Measurements from ENCODE around the gene TBC1D32.
"Not testable (repeated sequence)": the region's sequence is repeated elsewhere in the genome, so short reads cannot be mapped to it uniquely, and the experiment has no call there.

TBC1D32 gene

DNA sequence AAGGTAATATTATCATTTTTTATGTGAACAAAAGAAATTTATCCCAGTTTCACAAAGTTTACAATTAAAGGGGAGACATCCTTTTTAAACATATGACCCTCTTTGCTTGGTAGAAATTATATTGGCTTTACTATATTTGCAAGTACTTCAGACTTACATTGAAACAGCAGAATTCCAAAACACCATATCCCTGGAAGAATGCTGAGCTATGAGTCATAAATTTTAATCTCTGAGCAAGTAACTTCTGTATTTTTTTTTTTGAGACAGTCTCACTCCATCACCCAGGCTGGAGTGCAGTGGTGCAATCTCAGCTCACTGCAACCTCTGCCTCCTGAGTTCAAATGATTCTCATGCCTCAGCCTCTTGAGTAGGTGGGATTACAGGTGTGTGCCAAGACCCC, 240.4 kb downstream of the TBC1D32 start:
- DNase-seq: no peak

DNA sequence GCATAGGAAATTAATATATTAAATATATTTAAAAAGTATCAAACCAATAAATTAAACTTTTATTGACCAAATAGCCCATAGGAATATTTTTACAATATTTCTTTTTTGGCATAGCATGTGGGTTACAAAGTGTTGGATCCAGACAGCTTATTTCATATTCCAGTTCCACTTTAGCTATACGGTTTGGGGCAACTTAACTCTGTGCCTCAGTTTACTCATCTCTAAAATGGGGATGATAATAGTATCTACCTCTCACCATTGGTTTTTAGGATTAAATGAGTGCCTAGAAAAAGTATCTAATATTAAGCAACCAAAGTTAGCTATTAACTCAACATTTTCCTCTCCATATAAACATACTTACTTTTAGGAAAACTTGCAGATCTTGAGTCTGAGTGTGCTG, 243.8 kb downstream of the TBC1D32 start:
- no peak for DNase-seq

DNA sequence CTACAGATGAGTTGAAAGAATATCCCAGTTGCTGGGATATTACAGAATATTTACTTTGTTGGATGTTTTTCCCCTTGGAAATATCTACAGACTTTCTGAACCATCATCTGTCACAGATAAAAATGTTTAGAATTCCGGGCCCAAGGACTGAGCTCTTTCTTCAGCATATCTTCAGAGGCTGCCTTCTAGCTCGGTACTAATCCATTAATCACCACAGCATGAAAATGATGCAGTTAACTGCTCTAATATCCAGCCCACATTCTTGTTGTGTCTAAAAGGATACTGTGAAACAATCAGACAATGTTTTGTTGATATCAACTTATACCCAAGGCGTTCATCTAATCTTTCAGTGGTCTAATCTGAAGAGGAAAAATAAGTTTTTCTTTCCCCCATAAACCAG, 247.4 kb downstream of the TBC1D32 start:
- DNase-seq: no peak

DNA sequence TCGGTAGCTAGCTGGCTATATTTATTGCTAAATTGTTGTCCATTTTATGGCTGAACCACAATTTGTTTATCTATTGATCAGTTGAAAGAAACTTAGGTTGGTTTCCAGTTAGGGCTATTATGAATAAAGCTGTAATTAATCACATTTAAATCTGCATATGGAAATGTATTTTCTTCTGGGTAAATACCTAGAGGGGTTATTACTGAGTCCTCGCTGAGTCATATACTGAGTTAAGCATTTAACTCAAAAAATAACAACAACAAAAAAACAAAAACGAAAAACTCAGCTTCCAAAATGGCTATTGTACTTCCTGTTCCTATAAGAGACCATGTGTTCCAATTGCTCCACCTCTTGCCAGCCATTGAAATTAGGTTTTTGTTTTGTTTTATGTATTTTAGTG, 258.2 kb downstream of the TBC1D32 start:
- no peak for DNase-seq

DNA sequence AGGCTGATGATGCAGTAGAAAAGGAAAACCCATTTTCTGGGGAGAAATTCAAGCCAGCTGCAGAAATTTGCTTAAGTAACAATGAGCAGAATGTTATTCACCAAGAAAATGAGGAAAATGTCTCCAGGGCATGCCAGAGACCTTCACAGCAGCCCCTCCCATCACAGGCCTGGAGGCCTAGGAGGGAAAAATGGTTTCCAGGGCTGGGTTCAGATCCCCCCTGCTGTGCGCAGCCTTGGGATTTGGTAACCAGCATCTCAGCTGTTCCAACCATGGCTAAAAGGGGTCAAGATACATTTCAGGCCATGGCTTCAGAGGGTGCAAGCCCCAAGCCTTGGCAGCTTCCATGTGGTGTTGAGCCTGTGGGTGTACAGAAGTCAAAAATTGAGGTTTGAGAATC, 265.5 kb downstream of the TBC1D32 start:
- DNase-seq: not testable (repeated sequence)

DNA sequence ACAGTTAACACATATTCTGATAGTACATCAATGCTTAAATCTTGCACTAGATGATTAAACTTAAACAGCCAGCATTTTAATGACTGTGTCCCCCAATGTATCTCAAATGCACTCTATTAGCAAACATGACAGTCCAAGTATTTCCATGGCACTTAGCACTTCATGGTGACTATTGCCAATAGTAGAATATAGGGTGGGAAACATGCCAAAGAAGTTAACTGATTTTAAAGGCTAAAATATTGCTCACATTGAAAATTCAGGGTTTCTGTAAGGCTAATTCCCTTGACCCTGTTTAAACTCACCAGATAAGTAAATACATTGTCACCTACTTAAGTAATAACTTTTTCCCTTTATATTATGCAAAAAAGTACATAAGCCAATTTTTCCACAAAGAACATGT, 266.9 kb downstream of the TBC1D32 start:
- no peak for DNase-seq

DNA sequence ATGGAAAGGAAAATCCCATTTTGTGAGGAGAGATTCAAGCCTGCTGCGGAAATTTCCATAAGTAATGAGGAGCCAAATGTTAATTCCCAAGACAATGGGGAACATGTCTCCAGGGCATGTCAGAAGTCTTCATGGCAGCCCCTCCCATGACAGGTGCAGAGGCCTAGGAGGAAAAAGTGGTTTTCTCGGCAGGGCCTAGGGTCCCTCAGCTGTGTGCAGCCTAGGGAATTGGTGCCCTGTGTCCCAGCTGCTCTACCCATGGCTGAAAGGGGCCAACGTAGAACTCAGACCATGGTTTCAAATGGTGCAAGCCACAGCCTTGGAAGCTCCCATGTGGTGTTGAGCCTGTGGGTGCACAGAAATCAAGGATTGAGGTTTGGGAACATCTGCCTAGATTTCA, 269.9 kb downstream of the TBC1D32 start:
- no peak for DNase-seq

DNA sequence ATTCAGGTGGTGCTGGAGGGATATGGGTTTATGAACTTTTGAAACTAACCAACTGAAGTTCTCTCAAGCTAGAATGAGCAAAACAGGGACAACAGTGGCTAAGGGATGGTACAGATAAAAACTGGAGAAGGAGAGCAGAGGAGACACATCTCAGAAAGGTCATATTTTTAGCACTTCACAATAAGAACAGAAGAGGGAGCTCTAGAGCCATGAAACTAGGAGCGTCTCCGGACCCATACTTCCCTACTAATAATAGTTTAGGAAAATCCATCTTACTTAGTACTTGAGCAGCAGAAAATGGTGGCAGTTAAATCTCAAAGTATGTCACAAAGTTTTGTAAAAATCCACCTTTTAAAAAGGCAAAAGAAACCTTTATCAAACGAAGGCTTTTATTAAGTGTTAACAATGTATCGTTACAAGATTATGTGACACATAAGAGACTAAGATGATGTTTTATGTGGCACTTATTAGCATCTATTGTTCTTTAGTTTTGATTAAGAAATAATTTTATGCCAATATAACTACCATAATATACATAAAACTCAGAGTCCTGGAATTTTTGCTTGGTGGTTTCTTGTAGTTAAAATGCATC, 278.6 kb downstream of the TBC1D32 start:
- DNase-seq: no peak

DNA sequence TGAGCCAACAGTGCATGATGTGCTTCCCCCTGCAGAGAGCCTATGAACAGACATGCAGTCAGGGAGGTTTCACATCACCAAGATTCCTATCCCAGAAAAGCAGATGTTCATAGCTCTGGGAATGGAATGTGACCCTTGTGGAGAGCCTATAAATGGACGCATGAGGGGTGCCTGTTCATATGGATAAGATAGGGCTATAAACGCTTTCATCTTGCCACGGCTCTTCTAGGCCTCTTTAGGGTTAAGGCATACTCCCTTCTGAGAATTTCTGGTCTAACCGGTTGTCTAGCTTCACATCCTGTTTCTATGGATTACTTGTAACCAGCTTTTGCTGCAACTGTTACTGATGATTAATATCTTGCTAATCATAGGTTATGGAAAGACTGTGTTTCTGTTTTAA, 285.7 kb downstream of the TBC1D32 start:
- DNase-seq: not testable (repeated sequence)

DNA sequence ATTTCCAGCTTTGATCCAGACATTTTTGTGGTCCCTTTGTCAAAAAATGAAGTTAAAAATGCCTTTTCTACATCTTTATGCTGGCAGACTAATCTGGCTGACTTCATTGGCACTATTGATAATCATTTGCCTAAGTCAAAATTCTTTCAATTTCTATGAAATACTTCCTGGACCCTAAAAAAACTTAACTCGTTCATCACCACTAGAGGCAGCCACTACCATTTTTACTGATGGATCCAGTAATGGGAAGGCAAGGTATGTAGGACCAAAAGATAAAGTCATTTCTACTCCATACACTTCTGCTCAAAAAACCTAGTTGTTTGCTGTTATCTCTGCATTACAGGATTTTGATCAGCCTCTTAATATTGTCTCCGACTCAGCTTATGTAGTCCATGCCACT, 289.4 kb downstream of the TBC1D32 start:
- DNase-seq: not testable (repeated sequence)

DNA sequence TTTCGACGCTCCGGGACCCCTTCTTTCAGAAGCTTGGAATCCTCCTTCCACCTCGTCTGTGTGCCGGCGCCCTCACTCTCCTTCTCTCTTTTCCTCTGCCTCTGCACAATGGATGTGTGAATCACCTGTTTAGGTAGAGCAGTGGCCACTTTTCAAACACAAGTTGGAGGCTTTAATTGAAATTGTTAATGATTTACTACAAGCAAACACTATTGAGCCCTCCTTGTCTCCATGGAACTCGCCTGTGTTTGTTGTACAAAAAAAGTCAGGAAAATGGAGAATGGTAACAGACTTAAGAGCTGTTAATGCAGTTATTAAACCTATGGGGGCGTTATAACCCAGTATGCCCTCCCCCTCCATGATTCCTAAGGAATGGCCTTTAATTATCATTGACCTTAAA, 290.6 kb downstream of the TBC1D32 start:
- not testable (repeated sequence) for DNase-seq

DNA sequence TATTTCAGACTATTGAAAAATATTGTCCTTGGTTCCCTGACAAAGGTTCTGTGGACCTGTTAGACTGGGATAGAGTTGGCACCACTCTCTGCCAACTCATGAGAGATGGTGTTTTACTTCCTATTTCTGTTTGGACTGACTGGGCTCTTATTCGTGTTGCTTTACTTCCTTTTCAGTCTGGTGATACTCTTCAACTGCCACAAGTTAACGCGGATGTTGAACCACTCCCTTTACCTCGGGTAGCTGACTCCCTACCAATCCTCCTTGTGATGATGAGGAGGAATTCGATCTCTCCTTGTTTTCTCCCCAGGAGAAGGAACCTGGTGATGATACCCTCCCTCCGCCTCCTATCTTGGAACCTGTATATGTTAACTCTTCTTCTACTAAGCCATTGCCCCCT, 291.1 kb downstream of the TBC1D32 start:
- DNase-seq: not testable (repeated sequence)

DNA sequence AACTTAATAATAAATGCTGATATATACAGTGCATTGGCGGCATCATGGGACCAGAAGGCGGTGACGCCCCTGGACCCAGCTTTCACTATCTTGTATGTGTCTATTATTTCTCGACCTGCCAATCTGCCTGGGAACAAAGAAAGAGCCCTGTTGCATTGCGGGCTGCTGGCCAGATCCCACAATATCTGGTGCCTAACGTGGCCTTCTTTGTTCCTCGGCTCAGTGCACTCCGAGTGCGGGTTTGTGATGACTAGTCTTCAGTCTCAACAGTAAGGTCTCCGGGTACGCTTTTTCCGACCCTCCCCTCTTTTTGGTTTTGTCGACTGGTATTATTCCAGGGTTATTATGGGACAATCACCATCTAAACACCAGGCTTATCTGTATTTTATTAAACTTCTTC, 291.5 kb downstream of the TBC1D32 start:
- DNase-seq: no peak

DNA sequence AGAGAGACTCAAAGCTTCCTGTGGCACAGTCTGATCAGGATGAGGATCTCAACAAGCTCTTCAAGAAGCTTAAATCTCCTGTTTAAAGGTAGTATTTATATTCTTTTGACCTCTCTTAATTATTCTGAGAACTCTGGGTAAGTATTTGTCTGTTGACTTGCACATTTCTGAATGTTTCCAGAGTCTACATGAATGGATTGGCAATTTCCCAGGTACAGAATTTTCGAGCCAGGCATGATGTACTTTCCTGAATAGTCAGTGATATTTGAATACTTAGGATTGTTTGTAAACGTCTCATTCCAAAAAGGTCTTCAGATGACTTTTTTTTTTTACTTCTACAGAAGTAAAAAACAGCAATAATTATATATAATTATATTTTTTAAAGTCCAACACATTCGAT, 293.4 kb downstream of the TBC1D32 start:
- DNase-seq: no peak

DNA sequence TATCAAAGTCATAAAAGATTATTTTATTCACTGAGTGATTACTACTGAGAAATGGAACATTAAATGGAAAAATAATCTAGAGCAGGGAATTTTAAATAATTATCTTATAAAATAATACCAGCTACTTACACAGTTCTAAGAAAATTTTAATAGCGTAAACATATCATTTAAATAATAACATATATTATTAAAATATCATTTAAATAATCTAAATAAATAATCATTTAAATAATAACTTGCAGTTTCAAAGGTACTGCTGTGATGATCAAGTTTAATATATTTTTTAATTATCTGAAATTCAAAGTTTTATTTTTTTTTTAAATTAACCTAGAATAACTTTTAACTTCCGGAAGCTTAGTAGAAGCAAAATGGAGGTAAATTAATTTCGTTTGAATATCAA, 301.2 kb downstream of the TBC1D32 start:
- DNase-seq: no peak

DNA sequence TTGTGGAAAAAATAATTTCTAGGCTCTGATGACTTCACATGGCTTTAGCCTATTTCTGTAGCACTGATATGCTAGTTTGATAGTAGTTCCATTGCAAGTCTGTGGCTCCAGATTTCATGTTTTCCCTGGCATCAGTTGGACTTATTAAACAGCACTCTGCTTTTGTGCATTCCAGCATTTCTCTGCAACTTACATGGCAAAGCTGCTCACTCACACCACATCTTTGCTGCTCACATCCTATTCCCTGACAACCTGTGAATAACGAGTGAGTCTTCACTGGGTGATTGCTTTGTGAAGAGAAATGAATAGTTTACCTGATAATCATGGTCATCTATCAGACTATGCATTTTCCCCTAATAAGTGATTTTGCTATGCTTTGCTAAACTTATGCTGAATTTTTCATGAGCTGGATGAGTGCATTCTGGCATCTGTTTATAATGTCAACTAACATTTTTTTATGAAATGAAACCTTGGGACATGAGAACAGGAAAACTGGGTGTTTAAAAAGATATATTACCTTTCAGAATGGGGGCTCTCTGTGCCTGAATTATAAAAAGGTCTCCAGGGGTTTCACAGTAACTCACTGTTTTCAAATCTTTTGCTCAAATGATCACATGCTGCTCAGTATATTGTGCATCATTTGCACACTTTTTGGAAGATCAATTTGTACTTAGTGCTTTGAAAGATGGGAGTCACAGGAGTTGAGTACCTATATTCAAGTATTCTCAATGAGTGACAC, 301.8 kb downstream of the TBC1D32 start:
- DNase-seq: no peak
